HepG2 (cell line): Measurements from ENCODE around the gene NUDT9. TPM values are rescaled to one million over a fixed set of nuclear protein-coding genes. Genes with fewer than 3 reads are reported as not detected.

Source experiments
- ATF7 ChIP-seq, 2 experiments: fragments of 450-650 bp in 1 of 2; sonication (generic) in 1 of 2; formaldehyde crosslinking in 1 of 2; IDR thresholded peaks; 2 replicates each; pipeline versions ENCODE4 v1.4.0 to v1.6.1; 2016 to 2020; ENCODE audit warnings: antibody characterized with exemption in 1 of 2, mild to moderate bottlenecking in 1 of 2, missing genetic modification reagents in 1 of 2
- CC2D1A ChIP-seq: sonication (generic); formaldehyde crosslinking; IDR thresholded peaks from 2 replicates; pipeline ENCODE4 v1.8.1; 2023; ENCODE audit warnings: mild to moderate bottlenecking, missing genetic modification reagents
- EP300 ChIP-seq, 3 experiments: sonication (generic) in 1 of 3; formaldehyde crosslinking in 1 of 3; IDR thresholded peaks; 2 replicates each; pipeline versions ENCODE4 v1.5.1 to v1.6.1; 2011 to 2020; ENCODE audit warnings: low read depth in 2 of 3, low read length in 2 of 3, borderline replicate concordance in 1 of 3, improper control_type of control experiment in 1 of 3, mild to moderate bottlenecking in 1 of 3, missing genetic modification reagents in 1 of 3, moderate library complexity in 1 of 3
- GPBP1L1 ChIP-seq: sonication (generic); formaldehyde crosslinking; IDR thresholded peaks from 2 replicates; pipeline ENCODE4 v1.5.0; 2020; ENCODE audit warnings: mild to moderate bottlenecking, missing genetic modification reagents
- HNRNPL ChIP-seq: fragments of 200-400 bp; formaldehyde crosslinking; IDR thresholded peaks from 2 replicates; pipeline ENCODE4 v1.6.1; 2017; ENCODE audit warnings: mild to moderate bottlenecking, low read depth, low read length
- JUNB ChIP-seq: sonication (generic); formaldehyde crosslinking; IDR thresholded peaks from 2 replicates; pipeline ENCODE4 v1.8.0; 2022; ENCODE audit warnings: missing genetic modification reagents, mild to moderate bottlenecking, borderline replicate concordance
- KAT2B ChIP-seq: fragments of 150-350 bp; IDR thresholded peaks from 2 replicates; pipeline ENCODE4 v1.6.1; 2014; ENCODE audit warnings: low read depth, low read length, borderline replicate concordance
- NCOA5 ChIP-seq: sonication (generic); formaldehyde crosslinking; IDR thresholded peaks from 2 replicates; pipeline ENCODE4 v1.4.0; 2020; ENCODE audit warnings: missing genetic modification reagents
- SNAPC2 ChIP-seq: sonication (generic); formaldehyde crosslinking; IDR thresholded peaks from 2 replicates; pipeline ENCODE4 v1.8.1; 2022; ENCODE audit warnings: mild to moderate bottlenecking, missing genetic modification reagents
- ZFP36L2 ChIP-seq: sonication (generic); formaldehyde crosslinking; IDR thresholded peaks from 2 replicates; pipeline ENCODE4 v1.4.0; 2020; ENCODE audit warnings: missing genetic modification reagents
- ZNF20 ChIP-seq: sonication (generic); formaldehyde crosslinking; IDR thresholded peaks from 2 replicates; pipeline ENCODE4 v1.4.0; 2020; ENCODE audit warnings: mild to moderate bottlenecking, moderate library complexity, missing genetic modification reagents
- ZNF232 ChIP-seq: sonication (generic); formaldehyde crosslinking; IDR thresholded peaks from 2 replicates; pipeline ENCODE4 v1.4.0; 2020; ENCODE audit warnings: missing genetic modification reagents, borderline replicate concordance
- ZNF292 ChIP-seq: sonication (generic); formaldehyde crosslinking; IDR thresholded peaks from 2 replicates; pipeline ENCODE4 v1.8.1; 2022; ENCODE audit warnings: mild to moderate bottlenecking, low read depth, missing genetic modification reagents, borderline replicate concordance
- ZNF414 ChIP-seq: sonication (generic); formaldehyde crosslinking; IDR thresholded peaks from 2 replicates; pipeline ENCODE4 v1.5.0; 2020; ENCODE audit warnings: missing genetic modification reagents
- polyA plus RNA-seq, 8 experiments: library from polyadenylated mRNA; depleted of rRNA in 3 of 8; stranded (reverse) in 7 of 8; unstranded in 1 of 8; fragments of >200 nt; fragmentation: Illumina TruSeq in 4 of 8; extraction: Trizol in 4 of 8; gene quantifications; 2 replicates each; pipeline versions ENCODE4 v1.2.1 to v1.2.3, GENCODE V29; 2011 to 2016; ENCODE audit warnings: low read depth in 4 of 8, missing spikeins in 1 of 8, mixed read lengths in 1 of 8; ENCODE audit not compliant: insufficient read depth in 1 of 8
- total RNA-seq, 5 experiments: library from RNA; depleted of rRNA; stranded (reverse); fragments of >200 nt; fragmentation: Illumina TruSeq; extraction: Trizol; gene quantifications; 2 replicates each; pipeline ENCODE4 v1.2.3, GENCODE V29; 2016; ENCODE audit warnings: low read depth in 1 of 5
- TF ChIP-seq, protein P1 (sequence below): sonication (generic); formaldehyde crosslinking; IDR thresholded peaks from 2 replicates; pipeline ENCODE4 v1.4.0; 2020; ENCODE audit warnings: missing genetic modification reagents
- TF ChIP-seq, protein P2 (sequence below): sonication (generic); formaldehyde crosslinking; IDR thresholded peaks from 2 replicates; pipeline ENCODE4 v1.4.0; 2020; ENCODE audit warnings: missing genetic modification reagents
- TF ChIP-seq, protein P3 (sequence below): sonication (generic); formaldehyde crosslinking; IDR thresholded peaks from 2 replicates; pipeline ENCODE4 v1.9.0; 2022; ENCODE audit warnings: low read depth, missing genetic modification reagents

Gene NUDT9
- total and polyA plus RNA-seq, 2 of the 13 experiments (the other 11 are each of a cell fraction or from before 2014, with no cell fraction given) = 10.4 to 12.3 TPM

DNA sequence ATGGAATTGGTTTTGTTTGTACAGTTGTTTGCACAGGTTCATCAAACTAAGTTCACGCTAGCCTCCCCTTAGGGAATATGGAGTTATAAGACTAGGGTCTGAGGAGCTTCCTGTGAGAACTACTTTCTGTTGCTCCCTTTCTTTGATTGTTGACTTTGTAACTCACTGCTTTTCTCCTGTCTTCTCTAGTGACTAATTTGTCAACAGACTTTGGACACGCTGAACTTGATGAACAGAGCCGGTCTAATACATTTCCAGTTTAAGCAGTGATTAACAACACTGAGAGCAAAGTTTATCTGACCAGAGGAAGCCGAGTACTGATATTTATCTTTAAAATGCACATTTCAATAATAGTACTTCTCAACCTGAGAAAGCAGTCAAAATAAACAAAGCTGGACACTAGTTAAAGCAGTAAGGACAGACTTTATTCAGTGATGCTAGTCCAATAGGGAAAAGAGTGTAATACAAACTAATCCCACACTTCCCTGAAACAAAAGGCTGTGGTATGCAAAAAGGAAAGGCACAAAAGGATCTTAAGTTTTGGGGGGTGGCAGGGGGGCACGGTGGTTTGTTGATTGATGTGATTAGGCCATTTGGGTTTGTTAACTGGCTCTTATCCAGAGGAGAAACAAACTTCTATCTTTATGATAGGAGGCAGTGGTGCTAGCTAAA, 2.7 kb upstream of the NUDT9 start (continued):
- TF ChIP-seq, protein P1, sequence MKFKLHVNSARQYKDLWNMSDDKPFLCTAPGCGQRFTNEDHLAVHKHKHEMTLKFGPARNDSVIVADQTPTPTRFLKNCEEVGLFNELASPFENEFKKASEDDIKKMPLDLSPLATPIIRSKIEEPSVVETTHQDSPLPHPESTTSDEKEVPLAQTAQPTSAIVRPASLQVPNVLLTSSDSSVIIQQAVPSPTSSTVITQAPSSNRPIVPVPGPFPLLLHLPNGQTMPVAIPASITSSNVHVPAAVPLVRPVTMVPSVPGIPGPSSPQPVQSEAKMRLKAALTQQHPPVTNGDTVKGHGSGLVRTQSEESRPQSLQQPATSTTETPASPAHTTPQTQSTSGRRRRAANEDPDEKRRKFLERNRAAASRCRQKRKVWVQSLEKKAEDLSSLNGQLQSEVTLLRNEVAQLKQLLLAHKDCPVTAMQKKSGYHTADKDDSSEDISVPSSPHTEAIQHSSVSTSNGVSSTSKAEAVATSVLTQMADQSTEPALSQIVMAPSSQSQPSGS (CRISPR knock-in tag) = peak; percentile 25; the same call in 1 of the 2 replicates
- TF ChIP-seq ZNF20 (CRISPR knock-in tag) (no peak), ZNF292 (CRISPR knock-in tag) (peak; percentile 55; the same call in 1 of the 2 replicates), CC2D1A (CRISPR knock-in tag) (no peak), NCOA5 (CRISPR knock-in tag) (no peak), GPBP1L1 (CRISPR knock-in tag) (no peak), SNAPC2 (CRISPR knock-in tag) (peak; percentile 30; the same call in 1 of the 2 replicates), ATF7 (IDR thresholded peaks at IDR 0.05) (no peak), ATF7 (CRISPR knock-in tag; IDR thresholded peaks at IDR 0.05) (no peak), EP300 (IDR thresholded peaks at IDR 0.05; ENCODE audit: low read depth in 2 of 2, low read length in 2 of 2) (peak in 1 of 2 experiments; percentile 78; a peak in 2 of 4 replicates), EP300 (CRISPR knock-in tag; IDR thresholded peaks at IDR 0.05; ENCODE audit: borderline replicate concordance) (no peak; the same call in 1 of the 2 replicates), HNRNPL (no peak), JUNB (CRISPR knock-in tag) (no peak), ZFP36L2 (no peak), ZNF232 (CRISPR knock-in tag) (no peak), ZNF414 (CRISPR knock-in tag) (no peak), KAT2B (no peak)
- TF ChIP-seq, protein P2, sequence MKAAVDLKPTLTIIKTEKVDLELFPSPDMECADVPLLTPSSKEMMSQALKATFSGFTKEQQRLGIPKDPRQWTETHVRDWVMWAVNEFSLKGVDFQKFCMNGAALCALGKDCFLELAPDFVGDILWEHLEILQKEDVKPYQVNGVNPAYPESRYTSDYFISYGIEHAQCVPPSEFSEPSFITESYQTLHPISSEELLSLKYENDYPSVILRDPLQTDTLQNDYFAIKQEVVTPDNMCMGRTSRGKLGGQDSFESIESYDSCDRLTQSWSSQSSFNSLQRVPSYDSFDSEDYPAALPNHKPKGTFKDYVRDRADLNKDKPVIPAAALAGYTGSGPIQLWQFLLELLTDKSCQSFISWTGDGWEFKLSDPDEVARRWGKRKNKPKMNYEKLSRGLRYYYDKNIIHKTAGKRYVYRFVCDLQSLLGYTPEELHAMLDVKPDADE = no peak
- TF ChIP-seq, protein P3, sequence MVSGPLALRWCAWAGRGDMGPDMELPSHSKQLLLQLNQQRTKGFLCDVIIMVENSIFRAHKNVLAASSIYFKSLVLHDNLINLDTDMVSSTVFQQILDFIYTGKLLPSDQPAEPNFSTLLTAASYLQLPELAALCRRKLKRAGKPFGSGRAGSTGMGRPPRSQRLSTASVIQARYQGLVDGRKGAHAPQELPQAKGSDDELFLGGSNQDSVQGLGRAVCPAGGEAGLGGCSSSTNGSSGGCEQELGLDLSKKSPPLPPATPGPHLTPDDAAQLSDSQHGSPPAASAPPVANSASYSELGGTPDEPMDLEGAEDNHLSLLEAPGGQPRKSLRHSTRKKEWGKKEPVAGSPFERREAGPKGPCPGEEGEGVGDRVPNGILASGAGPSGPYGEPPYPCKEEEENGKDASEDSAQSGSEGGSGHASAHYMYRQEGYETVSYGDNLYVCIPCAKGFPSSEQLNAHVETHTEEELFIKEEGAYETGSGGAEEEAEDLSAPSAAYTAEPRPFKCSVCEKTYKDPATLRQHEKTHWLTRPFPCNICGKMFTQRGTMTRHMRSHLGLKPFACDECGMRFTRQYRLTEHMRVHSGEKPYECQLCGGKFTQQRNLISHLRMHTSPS (CRISPR knock-in tag) = no peak
